ENCODE data around the gene GNA14.
"Not testable (repeated sequence)": the region's sequence is repeated elsewhere in the genome, so short reads cannot be mapped to it uniquely, and the experiment has no call there.

GNA14 gene

GRCh38 chr9:77489405-77490163, 158.5 kb downstream of the GNA14 start:
- not testable (repeated sequence) for DNase-seq (ENCODE audit: low spot score)

DNA sequence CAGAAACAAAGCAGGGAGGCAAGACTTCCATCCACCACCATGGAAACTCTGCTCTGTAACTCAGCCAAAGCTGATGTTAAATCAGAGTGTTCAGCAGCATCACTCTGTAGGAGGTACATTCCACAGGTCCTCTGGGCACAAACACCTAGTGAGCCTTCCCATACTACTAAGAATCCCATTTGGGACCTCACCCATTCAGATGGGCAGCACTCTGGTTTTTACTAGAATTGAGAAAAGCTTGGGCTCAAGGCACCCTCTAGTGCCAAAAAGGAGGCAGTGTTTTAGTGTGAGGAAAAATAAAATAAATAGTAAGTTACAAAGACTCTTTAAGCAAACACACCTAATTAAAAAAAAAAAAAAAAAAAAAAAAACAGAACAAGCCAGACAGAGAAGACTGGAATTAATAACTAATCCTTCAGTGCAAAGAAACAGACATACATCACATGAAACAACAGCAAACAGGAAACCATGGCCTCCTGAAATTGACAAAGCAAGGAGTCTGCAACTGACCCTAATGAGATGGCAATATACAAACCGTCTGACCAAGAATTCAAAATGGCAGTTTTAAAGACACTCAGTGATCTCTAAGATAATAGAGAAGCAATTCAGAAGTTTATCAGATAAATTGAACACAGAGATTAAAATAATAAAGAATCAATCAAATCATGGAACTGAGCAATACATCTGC, 159.5 kb downstream of the GNA14 start:
- DNase-seq (ENCODE audit: low spot score), result peak; percentile 38

DNA sequence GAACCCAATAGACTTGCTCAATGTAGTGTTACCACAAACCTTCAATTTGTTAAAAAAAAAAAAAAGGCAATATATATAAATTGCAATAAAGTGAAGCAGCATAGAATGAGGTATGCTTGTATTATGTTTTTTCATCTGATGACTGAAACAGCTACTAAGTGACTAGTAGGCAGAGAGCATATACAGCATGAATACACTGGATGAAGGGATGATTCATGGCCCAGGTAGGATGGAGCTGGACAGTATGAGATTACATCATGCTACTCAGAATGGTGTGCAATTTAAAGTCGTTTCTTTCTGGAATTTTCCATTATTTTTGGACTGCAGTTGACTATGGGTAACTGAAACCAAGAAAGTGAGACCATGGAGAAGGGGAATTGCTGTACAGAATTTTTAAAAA, 161.2 kb downstream of the GNA14 start:
- no peak for DNase-seq (ENCODE audit: low spot score)

DNA sequence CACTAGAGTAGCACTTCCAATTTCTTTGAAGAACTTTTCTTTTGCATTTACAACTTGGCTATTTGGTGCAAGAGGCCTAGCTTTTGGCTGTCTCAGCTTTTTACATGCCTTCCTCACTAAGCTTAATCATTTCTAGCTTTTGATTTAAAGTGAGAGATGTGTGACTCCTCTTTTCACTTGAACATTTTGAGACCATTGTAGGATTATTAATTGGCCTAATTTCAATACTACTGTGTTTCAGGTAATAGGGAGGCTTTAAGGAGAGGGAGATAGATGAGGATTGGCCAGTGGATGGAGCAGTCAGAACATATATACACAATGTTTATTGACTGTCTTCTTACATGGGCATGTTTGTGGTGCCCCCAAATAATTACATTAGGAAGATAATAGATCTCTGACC, 161.7 kb downstream of the GNA14 start:
- DNase-seq (ENCODE audit: low spot score), result no peak

DNA sequence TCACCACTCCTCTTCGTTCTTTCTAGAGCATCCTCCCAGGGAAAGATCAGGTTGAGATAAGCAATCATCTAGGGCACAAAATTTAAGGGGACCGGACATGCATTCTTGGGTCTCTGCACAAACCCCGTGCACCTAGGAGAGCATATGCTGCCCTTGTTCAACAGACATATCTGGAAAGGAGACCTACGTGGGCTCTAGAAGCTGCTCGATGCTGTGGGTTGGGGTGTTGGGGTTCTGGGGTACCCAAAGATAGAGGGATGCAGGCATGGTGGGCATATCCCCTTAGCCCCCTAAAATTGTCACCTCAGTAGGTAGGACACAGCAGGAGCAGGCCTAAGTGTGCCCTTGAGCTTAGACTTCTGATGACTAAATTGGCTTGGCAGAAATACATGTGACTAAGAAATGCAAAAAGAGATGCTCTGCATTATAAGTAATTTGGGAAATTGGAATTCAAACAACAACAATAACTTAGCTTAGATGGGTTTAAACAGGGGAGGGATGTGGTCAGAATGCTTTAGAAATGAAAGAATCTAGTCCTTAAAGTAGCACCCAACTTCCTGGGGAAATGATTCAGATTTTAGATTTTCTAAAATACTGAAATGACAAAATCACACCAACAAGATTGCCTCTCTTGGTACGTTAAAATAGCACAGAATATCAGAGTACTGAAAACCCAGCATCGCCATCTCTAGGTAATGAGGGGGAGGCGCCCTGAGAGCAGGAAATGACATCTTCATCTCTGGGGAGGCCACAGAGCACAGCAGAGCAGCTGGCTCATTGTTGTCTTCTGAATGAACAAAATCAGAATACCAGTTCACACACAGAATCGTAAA, 172.3 kb downstream of the GNA14 start:
- no peak for DNase-seq (ENCODE audit: low spot score)

GRCh38 chr9:77474936-77475335, 173.2 kb downstream of the GNA14 start:
- no peak for DNase-seq (ENCODE audit: low spot score)

GRCh38 chr9:77472646-77473045, 175.5 kb downstream of the GNA14 start:
- DNase-seq (ENCODE audit: low spot score), result no peak

GRCh38 chr9:77471572-77471971, 176.6 kb downstream of the GNA14 start:
- DNase-seq (ENCODE audit: low spot score), result no peak

DNA sequence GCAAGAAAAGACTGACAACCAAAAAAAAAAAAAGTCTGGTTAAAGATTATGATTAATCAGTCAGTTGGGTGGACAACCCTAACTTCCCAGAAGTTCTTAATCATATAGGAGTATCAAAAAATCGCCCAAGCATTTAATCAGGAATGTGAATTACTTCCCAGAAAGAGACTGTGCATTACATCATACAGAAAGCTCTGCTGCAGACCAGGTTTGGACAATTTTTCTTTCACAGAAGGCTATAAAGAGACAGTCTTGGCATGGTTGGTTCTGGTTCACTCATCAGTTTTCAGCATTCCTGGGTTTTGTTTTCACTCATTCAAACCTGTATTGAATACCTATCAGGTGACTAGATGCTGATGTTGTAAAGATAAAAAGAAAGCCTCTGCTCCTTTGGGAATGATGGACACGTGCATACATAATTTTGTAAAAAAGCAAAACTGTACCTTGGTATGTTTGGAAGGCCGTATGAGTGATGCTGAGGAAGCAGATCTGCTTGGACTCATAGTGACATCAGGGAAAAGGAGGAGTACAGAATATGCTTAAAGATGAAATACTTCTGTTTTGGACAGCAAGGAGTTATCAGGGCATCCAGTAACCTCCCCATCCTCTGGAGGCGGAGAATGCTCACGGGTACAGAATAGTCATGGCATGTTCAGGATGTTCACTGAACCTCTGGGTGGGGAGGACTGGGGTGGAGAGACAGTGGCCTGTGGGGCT, 178.4 kb downstream of the GNA14 start:
- no peak for DNase-seq (ENCODE audit: low spot score)

DNA sequence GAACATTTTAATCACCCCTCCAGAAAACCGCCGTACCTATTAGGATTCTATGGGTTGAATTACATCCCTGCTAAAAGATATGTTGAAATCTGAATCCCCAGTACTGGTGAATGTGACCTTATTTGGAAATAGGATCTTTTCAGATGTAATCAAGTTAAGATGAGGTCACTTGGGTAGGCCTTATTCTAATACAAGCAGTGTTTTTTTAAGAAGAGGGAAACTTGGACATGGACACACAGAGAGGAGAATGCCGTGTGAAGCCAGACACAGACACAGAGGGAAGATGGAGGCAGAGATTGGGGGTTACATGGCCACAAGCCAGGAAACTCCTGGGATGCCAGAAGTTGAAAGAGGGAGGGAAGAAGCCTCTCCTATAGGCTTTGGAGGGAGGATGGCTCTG, 183.5 kb downstream of the GNA14 start:
- no peak for DNase-seq (ENCODE audit: low spot score)

DNA sequence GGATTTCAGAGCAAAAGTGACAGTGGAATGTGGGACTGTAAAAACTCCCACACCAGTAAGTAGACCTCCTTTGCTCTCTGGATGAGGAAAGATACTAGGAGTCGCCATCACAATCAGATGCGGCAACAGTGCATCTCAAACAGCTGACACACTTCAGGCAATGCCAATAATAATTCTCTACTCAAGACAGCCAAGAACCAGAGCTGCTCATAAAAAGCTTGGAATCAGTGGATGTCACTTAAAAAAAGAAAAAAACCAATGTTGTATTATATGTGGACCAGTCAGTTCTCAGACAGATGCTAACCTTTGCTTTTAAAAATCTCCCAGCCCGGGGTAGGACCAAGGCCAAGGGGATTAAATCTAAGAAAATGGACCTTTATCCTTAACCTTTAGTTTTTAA, 185.0 kb downstream of the GNA14 start:
- DNase-seq (ENCODE audit: low spot score), result no peak

DNA sequence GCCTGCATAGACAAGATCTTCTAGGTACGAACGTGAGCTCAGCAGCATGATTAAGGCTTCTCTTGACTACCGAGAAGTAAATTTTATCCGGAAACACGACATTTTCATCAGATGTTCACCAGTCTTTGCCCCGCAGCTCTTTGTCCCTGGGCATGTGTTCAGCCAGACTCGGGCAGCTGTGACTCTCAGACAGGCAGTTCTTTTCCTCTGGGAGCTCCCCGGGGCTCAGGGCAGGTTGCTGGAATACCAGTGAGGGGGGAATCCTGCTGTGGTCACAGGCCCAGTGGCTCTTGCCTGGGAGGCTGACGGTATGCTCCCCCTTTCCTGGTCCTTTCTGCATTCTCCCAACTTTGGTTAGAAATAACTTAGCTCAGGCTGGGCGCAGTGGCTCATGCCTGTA, 186.1 kb downstream of the GNA14 start:
- no peak for DNase-seq (ENCODE audit: low spot score)

DNA sequence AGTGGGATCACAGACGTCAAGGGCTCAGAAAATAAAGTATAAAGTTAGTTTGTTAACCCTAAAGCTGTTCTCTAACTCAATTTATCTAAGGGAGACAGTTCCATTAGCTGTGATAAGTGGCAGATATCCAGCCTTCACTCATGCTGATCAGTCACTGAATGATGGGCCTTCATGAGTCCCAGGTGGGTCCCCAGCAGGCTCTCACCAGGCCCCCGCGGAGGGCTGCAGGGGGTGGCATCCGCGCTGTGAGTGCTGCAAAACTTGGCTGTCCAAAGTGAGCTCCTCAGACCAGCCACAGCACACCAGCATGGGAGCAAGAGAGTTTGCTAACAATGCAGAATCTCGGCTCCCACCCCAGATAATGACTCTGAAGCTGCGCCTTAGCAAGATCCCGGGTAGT, 187.2 kb downstream of the GNA14 start:
- no peak for DNase-seq (ENCODE audit: low spot score)

GRCh38 chr9:77457916-77458592, 190.1 kb downstream of the GNA14 start:
- peak; percentile 75 for DNase-seq (ENCODE audit: low spot score)

GRCh38 chr9:77456829-77457437, 191.2 kb downstream of the GNA14 start:
- peak; percentile 85 for DNase-seq (ENCODE audit: low spot score)

DNA sequence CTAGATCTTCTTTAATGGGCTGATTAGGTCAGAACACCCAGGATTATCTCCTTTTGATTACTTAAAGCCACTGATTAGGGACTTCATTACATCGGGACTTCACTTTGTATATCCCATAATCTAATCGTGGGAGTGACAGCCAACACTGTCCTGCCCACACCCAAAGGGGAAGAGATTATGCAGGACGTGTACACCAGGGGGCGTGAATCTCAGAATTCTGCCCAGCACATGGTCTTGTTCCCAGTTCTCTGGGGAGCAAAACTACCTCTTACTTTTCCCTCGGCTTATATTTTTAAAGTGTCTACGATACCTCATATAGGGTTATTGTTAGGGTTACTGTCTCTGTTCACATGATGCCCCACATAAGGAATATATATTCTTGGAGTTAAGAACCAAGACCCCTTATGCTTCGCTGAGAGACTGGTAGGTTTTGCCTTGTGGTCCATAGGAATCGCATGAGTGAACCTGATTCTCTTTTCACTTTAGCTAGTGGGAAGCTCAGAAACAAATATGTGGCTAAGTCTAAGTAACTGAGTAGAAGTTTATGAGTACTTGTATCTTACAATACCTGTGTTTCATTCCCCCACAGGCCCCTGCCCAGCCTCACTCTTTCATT, 192.7 kb downstream of the GNA14 start:
- peak; percentile 21 for DNase-seq (ENCODE audit: low spot score)

DNA sequence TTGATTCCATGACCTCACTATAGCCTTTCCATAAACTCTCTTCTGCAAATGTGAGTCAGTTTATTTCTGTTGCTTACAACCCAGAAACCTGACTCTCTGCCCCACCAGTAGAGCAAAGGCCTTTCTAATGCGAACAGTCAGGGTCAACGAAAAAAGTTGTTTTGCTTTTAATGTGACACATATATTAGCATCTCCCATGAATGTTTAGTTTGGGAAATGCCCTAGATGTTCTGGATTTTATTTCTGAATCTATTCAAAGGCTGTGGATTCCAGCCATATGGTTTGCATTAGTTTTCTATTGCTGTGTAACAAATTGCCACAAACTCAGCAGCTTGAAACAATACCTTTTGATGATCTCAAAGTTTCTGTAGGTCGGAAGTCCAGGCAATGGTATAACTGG, 193.5 kb downstream of the GNA14 start:
- no peak for DNase-seq (ENCODE audit: low spot score)

- no peak for DNase-seq (ENCODE audit: low spot score)
These were observed 194.1 kb downstream of the GNA14 start for GRCh38 chr9:77453825-77454647.

GRCh38 chr9:77451507-77451906, 196.6 kb downstream of the GNA14 start:
- no peak for DNase-seq (ENCODE audit: low spot score)

DNA sequence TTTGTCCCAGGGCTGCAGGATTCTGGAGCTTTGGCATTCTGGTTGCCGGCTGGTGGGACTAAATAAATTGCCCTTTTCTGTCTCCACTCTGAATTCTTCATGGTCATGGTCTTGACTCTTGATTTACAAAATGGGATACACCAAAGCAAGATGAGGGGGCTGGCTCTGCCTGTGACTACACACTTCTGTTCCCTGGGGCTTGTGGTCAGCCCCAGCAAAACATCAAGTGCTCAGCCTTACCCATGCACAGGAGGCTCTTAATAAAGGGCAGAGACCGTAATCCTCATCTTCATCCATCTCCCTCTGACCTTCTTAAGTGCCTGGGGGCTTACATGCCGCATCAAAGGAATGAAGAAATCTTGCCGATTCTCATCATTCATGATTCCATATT, 198.0 kb downstream of the GNA14 start:
- no peak for DNase-seq (ENCODE audit: low spot score)

Measured in AG08396 (cell line).